Gastroesophageal sphincter (tissue), 4 donors: Measurements from ENCODE around the gene TNFRSF6B. TPM values are rescaled to one million over a fixed set of nuclear protein-coding genes. Genes with fewer than 3 reads are reported as not detected.

Source experiments
- ATAC-seq: fragments of 150-250 bp; one replicate; pipeline ENCODE4 v1.9.1; 2016; ENCODE audit warnings: mild to moderate bottlenecking, moderate library complexity
- H3K27ac ChIP-seq, 4 donors: fragments of 200-600 bp; sonication (generic) in 3 of 4; 1 replicate in 3 of 4; 2 replicates in 1 of 4; pipeline ENCODE4 v1.5.1; 2016 to 2019
- H3K27me3 ChIP-seq: fragments of 200-600 bp; sonication (generic); one replicate; pipeline ENCODE4 v1.5.1; 2019
- H3K36me3 ChIP-seq, 2 donors: fragments of 200-600 bp; sonication (generic); one replicate each; pipeline ENCODE4 v1.5.1; 2019; ENCODE audit warnings: control low read depth in 1 of 2
- H3K4me1 ChIP-seq, 3 donors: fragments of 200-600 bp; sonication (generic); 1 replicate in 2 of 3; 2 replicates in 1 of 3; pipeline ENCODE4 v1.5.1; 2016 to 2019; ENCODE audit warnings: control low read depth in 2 of 3
- H3K4me3 ChIP-seq, 2 donors: fragments of 200-600 bp; sonication (generic); one replicate each; pipeline ENCODE4 v1.5.1; 2019; ENCODE audit warnings: mild to moderate bottlenecking in 1 of 2, moderate library complexity in 1 of 2
- H3K9me3 ChIP-seq, 3 donors: fragments of 200-600 bp; sonication (generic); one replicate each; pipeline ENCODE4 v1.5.1; 2017 to 2019; ENCODE audit warnings: control low read depth in 2 of 3
- CTCF ChIP-seq, 4 experiments: fragments of 200-600 bp in 2 of 4; fragments of 450-650 bp in 2 of 4; sonication (generic) in 1 of 4; IDR thresholded peaks; one replicate each; pipeline ENCODE4 v1.5.1; 2017 to 2019; ENCODE audit warnings: antibody characterized with exemption in 4 of 4, mild to moderate bottlenecking in 2 of 4, moderate library complexity in 2 of 4
- EP300 ChIP-seq: sonication (generic); formaldehyde crosslinking; IDR thresholded peaks from one replicate; pipeline ENCODE4 v1.6.1; 2017; ENCODE audit warnings: antibody characterized with exemption, mild to moderate bottlenecking
- POLR2A ChIP-seq, 2 donors: fragments of 450-650 bp; IDR thresholded peaks; one replicate each; pipeline ENCODE4 v1.6.1; 2017; ENCODE audit warnings: antibody characterized with exemption in 2 of 2, mild to moderate bottlenecking in 2 of 2, moderate library complexity in 1 of 2
- POLR2AphosphoS5 ChIP-seq: sonication (generic); formaldehyde crosslinking; IDR thresholded peaks from one replicate; pipeline ENCODE4 v1.6.1; 2017; ENCODE audit warnings: antibody characterized with exemption
- WGBS, 2 donors: methylation state at CpG; one replicate each; pipeline ENCODE4 v1.1.5; 2018; ENCODE audit warnings: low coverage in 1 of 2; 5-methylcytosine and 5-hydroxymethylcytosine counted together
- total RNA-seq, 4 donors: library from RNA; depleted of rRNA; stranded (reverse); fragments of >200 nt; gene quantifications; one replicate each; pipeline ENCODE4 v1.1.0, GENCODE V29; 2016

Gene TNFRSF6B
- total RNA-seq, 4 donors from 2014 or later: 8.9 to 27.8 (median 15.4) TPM

- TF ChIP-seq POLR2A (IDR thresholded peaks at IDR 0.05) (peak in 1 of 2 donors; percentile 16), POLR2AphosphoS5 (no peak), CTCF (IDR thresholded peaks at IDR 0.05) (no peak)
- WGBS, 2 donors: no CpG with 5 or more reads among the region's 40 CpGs
- H3K36me3 ChIP-seq: peaks cover 0 to 20% of the 10 kb centered on the region in 2 donors
- peaks cover 0 to 44% (median 32%) of the 10 kb centered on the region in 3 donors for H3K4me1 ChIP-seq
- H3K4me3 ChIP-seq: no peak overlapping the region
- no peak for ATAC-seq
- peak overlapping the region in 2 of 4 donors; percentile 6 to 27 for H3K27ac ChIP-seq
- H3K9me3 ChIP-seq: no peaks in the 10 kb centered on the region
- H3K27me3 ChIP-seq: no peaks in the 10 kb centered on the region
These were observed 6.2 kb upstream of the TNFRSF6B start for GRCh38 chr20:63690003-63690897.

GRCh38 chr20:63690898-63691710 is 5.3 kb upstream of the TNFRSF6B start:
- no peak for TF ChIP-seq EP300
- no peak for TF ChIP-seq POLR2AphosphoS5
- no peak for TF ChIP-seq POLR2A (IDR thresholded peaks at IDR 0.05)
- no peaks in the 10 kb centered on the region for H3K9me3 ChIP-seq
- H3K36me3 ChIP-seq: peaks cover 0 to 29% of the 10 kb centered on the region in 2 donors
- no peak overlapping the region for H3K4me3 ChIP-seq
- no peaks in the 10 kb centered on the region for H3K27me3 ChIP-seq
- H3K27ac ChIP-seq: peak overlapping the region in 3 of 4 donors; percentile 2 to 38 (median 27)
- no peak for ATAC-seq
- WGBS, 2 donors: 60 to 82% methylated on average over 1 to 3 of the region's 24 CpGs
- H3K4me1 ChIP-seq: peaks cover 0 to 40% (median 29%) of the 10 kb centered on the region in 3 donors

GRCh38 chr20:63691711-63692435 is 4.6 kb upstream of the TNFRSF6B start:
- H3K36me3 ChIP-seq: peaks cover 0 to 30% of the 10 kb centered on the region in 2 donors
- no peak overlapping the region for H3K4me3 ChIP-seq
- 80 to 83% methylated on average over 1 of the region's 21 CpGs for WGBS, 2 donors
- no peak for TF ChIP-seq CTCF (IDR thresholded peaks at IDR 0.05)
- no peak for TF ChIP-seq POLR2A (IDR thresholded peaks at IDR 0.05)
- no peak for TF ChIP-seq EP300
- no peak for TF ChIP-seq POLR2AphosphoS5
- no peaks in the 10 kb centered on the region for H3K27me3 ChIP-seq
- peak overlapping the region in 3 of 4 donors; percentile 27 to 70 (median 38) for H3K27ac ChIP-seq
- peaks cover 0 to 40% (median 26%) of the 10 kb centered on the region in 3 donors for H3K4me1 ChIP-seq
- ATAC-seq: no peak
- H3K9me3 ChIP-seq: no peaks in the 10 kb centered on the region

- WGBS, 2 donors: 49% methylated on average over 3 of the region's 20 CpGs; no CpG with 5 or more reads in 1 of the 2 donors
- Histone ChIP-seq H3K4me1 (peaks cover 0 to 40% (median 25%) of the 10 kb centered on the region in 3 donors), H3K27ac (peak overlapping the region in 3 of 4 donors; percentile 27 to 70 (median 38)), H3K27me3 (no peaks in the 10 kb centered on the region), H3K36me3 (peaks cover 0 to 30% of the 10 kb centered on the region in 2 donors), H3K9me3 (no peaks in the 10 kb centered on the region), H3K4me3 (no peak overlapping the region)
- ATAC-seq: peak; percentile 34
- TF ChIP-seq POLR2A (IDR thresholded peaks at IDR 0.05) (peak in 1 of 2 donors; percentile 12), EP300 (no peak), CTCF (IDR thresholded peaks at IDR 0.05) (no peak)
These were observed 3.9 kb upstream of the TNFRSF6B start for GRCh38 chr20:63692436-63693082.
